Measurements from ENCODE around the gene MICB. TPM values are rescaled to one million over a fixed set of nuclear protein-coding genes. Genes with fewer than 3 reads are reported as not detected.
"Not testable (repeated sequence)": the region's sequence is repeated elsewhere in the genome, so short reads cannot be mapped to it uniquely, and the experiment has no call there.

The MICB gene
- total RNA-seq, 1 experiment from 2014 or later = 21.7 TPM

DNA sequence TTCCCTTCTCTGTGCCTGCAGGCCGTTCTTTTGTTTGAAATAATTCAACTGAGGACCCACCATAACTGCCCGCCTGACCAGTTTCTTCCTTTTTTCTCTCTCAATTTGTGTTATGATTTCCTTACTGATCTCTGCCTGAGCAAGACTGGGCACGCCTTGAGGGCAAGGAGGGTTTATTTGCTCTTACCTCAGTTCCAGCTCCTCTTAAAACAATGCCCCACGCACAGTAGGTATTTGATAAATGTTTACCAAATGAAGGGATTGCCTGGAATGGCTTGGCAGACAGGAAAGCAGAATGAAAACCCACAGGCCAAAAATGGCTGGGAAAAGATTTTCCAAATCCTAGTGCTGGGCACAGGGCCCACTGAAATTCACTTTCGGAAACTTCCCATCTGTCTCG is 10.3 kb upstream of the MICB start:
- H3K9me2 ChIP-seq (ENCODE audit: insufficient read depth); H2AFZ ChIP-seq (ENCODE audit: low read depth, low read length, poor library complexity, severe bottlenecking); POLR2A ChIA-PET; DNase-seq (ENCODE audit: low read depth, low spot score); H3K4me3 ChIP-seq (replicated peaks in 1 of 2; ENCODE audit: low read depth in 1 of 2, low read length in 2 of 2); H3K9ac ChIP-seq (ENCODE audit: low read length); CTCF ChIA-PET; RAD21 ChIA-PET (ENCODE audit: low non-redundant PET in 1 of 2, low total read pairs in 2 of 2, uncharacterized antibody in 2 of 2, unreplicated experiment in 2 of 2); H4K20me1 ChIP-seq (ENCODE audit: insufficient read depth); intact Hi-C loops (cut with micrococcal nuclease); H3K9me3 ChIP-seq (ENCODE audit: control insufficient read depth in 1 of 2, insufficient read depth in 1 of 2, low read depth in 1 of 2, low read length in 2 of 2); H3K27me3 ChIP-seq (ENCODE audit: insufficient read depth, low read length); H3K36me3 ChIP-seq (ENCODE audit: control insufficient read depth in 1 of 2, insufficient read depth in 2 of 2, low read length in 2 of 2); ATAC-seq; H3K4me2 ChIP-seq (ENCODE audit: low read length); BruUV-seq (replicated peaks); H3K79me2 ChIP-seq (ENCODE audit: insufficient read depth, low read length): not testable (repeated sequence)
- Histone ChIP-seq H3K4me1 (ENCODE audit: control insufficient read depth in 1 of 2, insufficient read depth in 2 of 2, low read length in 2 of 2) (peaks cover 12 to 18% of the 10 kb centered on the region in 2 experiments), H3K27ac (ENCODE audit: low read depth, low read length) (peak overlapping the region; percentile 43; the same call in 1 of the 2 replicates)

DNA sequence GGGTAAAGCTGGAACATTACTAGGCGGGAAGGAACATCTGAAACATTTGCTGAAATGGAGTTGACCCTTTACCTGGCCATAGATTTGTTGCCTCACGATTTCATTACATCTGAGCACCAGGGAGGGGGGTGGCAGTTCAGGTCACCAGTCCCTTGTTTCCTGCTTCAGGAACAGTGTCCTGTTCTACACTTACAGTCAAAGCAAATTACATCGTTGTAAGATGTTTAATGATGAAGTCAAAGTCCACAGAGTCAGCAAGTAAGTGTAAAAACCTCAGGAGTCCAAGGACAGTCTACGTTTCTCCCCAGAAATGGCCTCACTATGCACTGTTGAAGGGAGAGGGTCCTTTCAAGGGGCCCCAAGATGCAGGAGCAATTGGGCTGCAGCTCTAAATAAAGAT is 8.9 kb upstream of the MICB start:
- BruUV-seq (replicated peaks) = no TSS peak
- ATAC-seq = no peak
- TF ChIP-seq JUND (IDR thresholded peaks at IDR 0.05) (no peak), CEBPB (IDR thresholded peaks at IDR 0.05; ENCODE audit: low read depth) (no peak), RAD21 (IDR thresholded peaks at IDR 0.05; ENCODE audit: low read depth) (no peak), ZFX (IDR thresholded peaks at IDR 0.05) (no peak), ZNF274 (IDR thresholded peaks at IDR 0.05; ENCODE audit: low read depth, low read length) (no peak), CBX3 (IDR thresholded peaks at IDR 0.05; ENCODE audit: low read depth) (no peak), EZH2 (IDR thresholded peaks at IDR 0.05) (no peak), SIN3A (IDR thresholded peaks at IDR 0.05; ENCODE audit: low read depth) (no peak), SRF (IDR thresholded peaks at IDR 0.05; ENCODE audit: low read depth) (no peak), POLR2A (IDR thresholded peaks at IDR 0.05; ENCODE audit: borderline replicate concordance, extremely low read depth, insufficient read depth, insufficient read length) (no peak), TCF7L2 (IDR thresholded peaks at IDR 0.05; ENCODE audit: borderline replicate concordance, extremely low read depth, insufficient read depth, insufficient read length) (no peak), POLR2AphosphoS5 (IDR thresholded peaks at IDR 0.05; ENCODE audit: low read depth, low read length) (no peak)
- TF ChIP-seq, protein P1, sequence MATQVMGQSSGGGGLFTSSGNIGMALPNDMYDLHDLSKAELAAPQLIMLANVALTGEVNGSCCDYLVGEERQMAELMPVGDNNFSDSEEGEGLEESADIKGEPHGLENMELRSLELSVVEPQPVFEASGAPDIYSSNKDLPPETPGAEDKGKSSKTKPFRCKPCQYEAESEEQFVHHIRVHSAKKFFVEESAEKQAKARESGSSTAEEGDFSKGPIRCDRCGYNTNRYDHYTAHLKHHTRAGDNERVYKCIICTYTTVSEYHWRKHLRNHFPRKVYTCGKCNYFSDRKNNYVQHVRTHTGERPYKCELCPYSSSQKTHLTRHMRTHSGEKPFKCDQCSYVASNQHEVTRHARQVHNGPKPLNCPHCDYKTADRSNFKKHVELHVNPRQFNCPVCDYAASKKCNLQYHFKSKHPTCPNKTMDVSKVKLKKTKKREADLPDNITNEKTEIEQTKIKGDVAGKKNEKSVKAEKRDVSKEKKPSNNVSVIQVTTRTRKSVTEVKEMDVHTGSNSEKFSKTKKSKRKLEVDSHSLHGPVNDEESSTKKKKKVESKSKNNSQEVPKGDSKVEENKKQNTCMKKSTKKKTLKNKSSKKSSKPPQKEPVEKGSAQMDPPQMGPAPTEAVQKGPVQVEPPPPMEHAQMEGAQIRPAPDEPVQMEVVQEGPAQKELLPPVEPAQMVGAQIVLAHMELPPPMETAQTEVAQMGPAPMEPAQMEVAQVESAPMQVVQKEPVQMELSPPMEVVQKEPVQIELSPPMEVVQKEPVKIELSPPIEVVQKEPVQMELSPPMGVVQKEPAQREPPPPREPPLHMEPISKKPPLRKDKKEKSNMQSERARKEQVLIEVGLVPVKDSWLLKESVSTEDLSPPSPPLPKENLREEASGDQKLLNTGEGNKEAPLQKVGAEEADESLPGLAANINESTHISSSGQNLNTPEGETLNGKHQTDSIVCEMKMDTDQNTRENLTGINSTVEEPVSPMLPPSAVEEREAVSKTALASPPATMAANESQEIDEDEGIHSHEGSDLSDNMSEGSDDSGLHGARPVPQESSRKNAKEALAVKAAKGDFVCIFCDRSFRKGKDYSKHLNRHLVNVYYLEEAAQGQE (IDR thresholded peaks at IDR 0.05; ENCODE audit: low read depth) = no peak
- TF ChIP-seq, protein P2, sequence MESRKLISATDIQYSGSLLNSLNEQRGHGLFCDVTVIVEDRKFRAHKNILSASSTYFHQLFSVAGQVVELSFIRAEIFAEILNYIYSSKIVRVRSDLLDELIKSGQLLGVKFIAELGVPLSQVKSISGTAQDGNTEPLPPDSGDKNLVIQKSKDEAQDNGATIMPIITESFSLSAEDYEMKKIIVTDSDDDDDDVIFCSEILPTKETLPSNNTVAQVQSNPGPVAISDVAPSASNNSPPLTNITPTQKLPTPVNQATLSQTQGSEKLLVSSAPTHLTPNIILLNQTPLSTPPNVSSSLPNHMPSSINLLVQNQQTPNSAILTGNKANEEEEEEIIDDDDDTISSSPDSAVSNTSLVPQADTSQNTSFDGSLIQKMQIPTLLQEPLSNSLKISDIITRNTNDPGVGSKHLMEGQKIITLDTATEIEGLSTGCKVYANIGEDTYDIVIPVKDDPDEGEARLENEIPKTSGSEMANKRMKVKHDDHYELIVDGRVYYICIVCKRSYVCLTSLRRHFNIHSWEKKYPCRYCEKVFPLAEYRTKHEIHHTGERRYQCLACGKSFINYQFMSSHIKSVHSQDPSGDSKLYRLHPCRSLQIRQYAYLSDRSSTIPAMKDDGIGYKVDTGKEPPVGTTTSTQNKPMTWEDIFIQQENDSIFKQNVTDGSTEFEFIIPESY (IDR thresholded peaks at IDR 0.05; ENCODE audit: extremely low read depth, insufficient replicate concordance, low read length) = no peak
- TF ChIP-seq, protein P3, sequence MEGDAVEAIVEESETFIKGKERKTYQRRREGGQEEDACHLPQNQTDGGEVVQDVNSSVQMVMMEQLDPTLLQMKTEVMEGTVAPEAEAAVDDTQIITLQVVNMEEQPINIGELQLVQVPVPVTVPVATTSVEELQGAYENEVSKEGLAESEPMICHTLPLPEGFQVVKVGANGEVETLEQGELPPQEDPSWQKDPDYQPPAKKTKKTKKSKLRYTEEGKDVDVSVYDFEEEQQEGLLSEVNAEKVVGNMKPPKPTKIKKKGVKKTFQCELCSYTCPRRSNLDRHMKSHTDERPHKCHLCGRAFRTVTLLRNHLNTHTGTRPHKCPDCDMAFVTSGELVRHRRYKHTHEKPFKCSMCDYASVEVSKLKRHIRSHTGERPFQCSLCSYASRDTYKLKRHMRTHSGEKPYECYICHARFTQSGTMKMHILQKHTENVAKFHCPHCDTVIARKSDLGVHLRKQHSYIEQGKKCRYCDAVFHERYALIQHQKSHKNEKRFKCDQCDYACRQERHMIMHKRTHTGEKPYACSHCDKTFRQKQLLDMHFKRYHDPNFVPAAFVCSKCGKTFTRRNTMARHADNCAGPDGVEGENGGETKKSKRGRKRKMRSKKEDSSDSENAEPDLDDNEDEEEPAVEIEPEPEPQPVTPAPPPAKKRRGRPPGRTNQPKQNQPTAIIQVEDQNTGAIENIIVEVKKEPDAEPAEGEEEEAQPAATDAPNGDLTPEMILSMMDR (IDR thresholded peaks at IDR 0.05 in 2 of 3, conservative IDR thresholded peaks at IDR 0.05 in 1 of 3; ENCODE audit: borderline replicate concordance in 1 of 3, insufficient read depth in 1 of 3, low read depth in 2 of 3, low read length in 2 of 3) = no peak

More for the DNA sequence above, 8.9 kb upstream of the MICB start:
- Histone ChIP-seq H2AFZ (ENCODE audit: low read depth, low read length, poor library complexity, severe bottlenecking) (no peak overlapping the region), H3K27ac (ENCODE audit: low read depth, low read length) (no peak overlapping the region), H3K9me3 (ENCODE audit: control insufficient read depth in 1 of 2, insufficient read depth in 1 of 2, low read depth in 1 of 2, low read length in 2 of 2) (no peaks in the 10 kb centered on the region), H3K36me3 (ENCODE audit: control insufficient read depth in 1 of 2, insufficient read depth in 2 of 2, low read length in 2 of 2) (no peaks in the 10 kb centered on the region), H3K9me2 (ENCODE audit: insufficient read depth) (no peaks in the 10 kb centered on the region), H3K4me1 (ENCODE audit: control insufficient read depth in 1 of 2, insufficient read depth in 2 of 2, low read length in 2 of 2) (peaks cover 12 to 23% of the 10 kb centered on the region in 2 experiments), H3K27me3 (ENCODE audit: insufficient read depth, low read length) (no peaks in the 10 kb centered on the region), H3K79me2 (ENCODE audit: insufficient read depth, low read length) (no peaks in the 10 kb centered on the region), H3K4me2 (ENCODE audit: low read length) (no peak overlapping the region), H4K20me1 (ENCODE audit: insufficient read depth) (no peaks in the 10 kb centered on the region), H3K9ac (ENCODE audit: low read length) (no peak overlapping the region), H3K4me3 (replicated peaks in 1 of 2; ENCODE audit: low read depth in 1 of 2, low read length in 2 of 2) (no peak overlapping the region)
- no peak for DNase-seq (ENCODE audit: low read depth, low spot score)
- intact Hi-C loops (cut with micrococcal nuclease) = no loop called here
- RAD21 ChIA-PET (ENCODE audit: low non-redundant PET in 1 of 2, low total read pairs in 2 of 2, uncharacterized antibody in 2 of 2, unreplicated experiment in 2 of 2) = no interaction called here
- CTCF ChIA-PET = no interaction called here
- POLR2A ChIA-PET = no interaction called here

All from HCT116 (cell line).